PFSK-1 (cell line): Measurements from ENCODE around the gene UBXN1.

Experiments used
- FOXP2 ChIP-seq: optimal IDR thresholded peaks from 2 replicates; pipeline ENCODE3; 2011; ENCODE audit warnings: borderline replicate concordance, control low read depth, inconsistent platforms; ENCODE audit not compliant: insufficient read depth; ENCODE audit errors: extremely low read length, extremely low read depth
- REST ChIP-seq, 2 experiments: IDR thresholded peaks; 2 replicates each; pipeline versions ENCODE4 v1.6.1 to v1.8.0; 2011 to 2012; ENCODE audit warnings: low read depth in 2 of 2, low read length in 2 of 2, control low read depth in 1 of 2, inconsistent platforms in 1 of 2, mild to moderate bottlenecking in 1 of 2, moderate library complexity in 1 of 2; ENCODE audit not compliant: insufficient read depth in 1 of 2
- SIN3A ChIP-seq: IDR thresholded peaks from 2 replicates; pipeline ENCODE4 v1.6.1; 2012; ENCODE audit warnings: mild to moderate bottlenecking, low read length, moderate library complexity, borderline replicate concordance; ENCODE audit not compliant: insufficient read depth
- TAF1 ChIP-seq: IDR thresholded peaks from 2 replicates; pipeline ENCODE4 v1.6.1; 2012; ENCODE audit warnings: low read length, control low read depth, borderline replicate concordance; ENCODE audit not compliant: insufficient read depth

- TF ChIP-seq SIN3A (no peak), REST (IDR thresholded peaks at IDR 0.05; ENCODE audit: insufficient read depth in 1 of 2, low read depth in 2 of 2, low read length in 2 of 2) (no peak), FOXP2 (no peak), TAF1 (no peak)
These were observed 28.0 kb upstream of the UBXN1 start for GRCh38 chr11:62706850-62707247.
